GM18867 (cell line): ENCODE data around the gene BMP8B.
"Not testable (repeated sequence)": the region's sequence is repeated elsewhere in the genome, so short reads cannot be mapped to it uniquely, and the experiment has no call there.

Experiments
- ATAC-seq: cut with Tn5 transposase; IDR thresholded peaks from one replicate; pipeline ENCODE4 v1.9.1; 2021; ENCODE audit warnings: mild to moderate bottlenecking, moderate library complexity; ENCODE audit not compliant: unreplicated experiment

BMP8B gene

DNA sequence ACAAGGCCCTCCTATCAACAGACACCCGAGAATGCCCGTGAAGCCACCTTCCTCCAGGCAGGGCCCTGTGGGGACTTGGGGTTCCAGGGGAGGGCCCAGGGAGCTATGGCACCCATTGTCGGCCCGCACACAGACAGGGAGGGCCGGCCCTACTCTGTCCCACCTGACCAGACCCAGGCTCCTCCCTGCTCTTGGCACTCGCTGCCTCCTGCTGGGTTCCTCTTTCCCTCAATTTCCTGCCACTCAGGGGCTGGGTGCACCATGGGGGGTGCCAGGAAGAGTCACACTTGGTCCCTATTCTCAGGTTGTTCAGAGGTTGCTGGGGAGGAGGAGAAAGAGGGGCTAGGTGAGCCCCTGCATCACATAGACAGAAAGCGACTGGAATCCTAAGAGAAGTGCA is 9.5 kb downstream of the BMP8B start:
- ATAC-seq: no peak

DNA sequence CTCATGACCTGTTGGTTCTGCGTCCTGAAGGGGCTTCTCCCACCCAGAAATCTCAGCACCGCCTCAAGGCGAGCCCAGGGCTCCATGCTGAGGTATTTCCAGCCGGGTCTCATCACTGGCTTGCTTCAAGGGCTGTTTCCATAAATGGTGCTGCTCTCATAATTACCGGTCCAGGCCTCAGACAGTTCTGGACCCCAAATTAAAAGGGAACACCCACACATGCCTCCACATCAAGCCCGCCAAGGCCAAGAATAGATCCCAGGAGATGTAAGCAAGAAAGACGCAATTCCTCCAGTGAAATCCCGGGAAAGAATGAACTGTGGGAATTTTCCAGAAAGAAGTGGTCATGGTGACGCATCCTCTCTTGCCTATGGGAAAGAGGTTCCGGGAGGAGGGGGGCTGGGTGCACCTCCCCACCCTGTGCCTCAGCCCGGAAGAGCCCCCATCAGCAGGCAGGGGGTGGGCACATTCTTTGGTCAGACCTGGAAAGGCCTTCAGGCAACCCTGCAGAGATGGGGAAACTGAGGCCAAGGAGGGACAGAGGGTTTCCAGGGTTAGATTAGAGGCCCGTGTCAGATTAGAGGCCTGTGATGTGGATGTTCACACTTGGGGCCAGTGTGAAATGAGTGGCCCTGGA is 10.1 kb downstream of the BMP8B start:
- ATAC-seq: not testable (repeated sequence)

DNA sequence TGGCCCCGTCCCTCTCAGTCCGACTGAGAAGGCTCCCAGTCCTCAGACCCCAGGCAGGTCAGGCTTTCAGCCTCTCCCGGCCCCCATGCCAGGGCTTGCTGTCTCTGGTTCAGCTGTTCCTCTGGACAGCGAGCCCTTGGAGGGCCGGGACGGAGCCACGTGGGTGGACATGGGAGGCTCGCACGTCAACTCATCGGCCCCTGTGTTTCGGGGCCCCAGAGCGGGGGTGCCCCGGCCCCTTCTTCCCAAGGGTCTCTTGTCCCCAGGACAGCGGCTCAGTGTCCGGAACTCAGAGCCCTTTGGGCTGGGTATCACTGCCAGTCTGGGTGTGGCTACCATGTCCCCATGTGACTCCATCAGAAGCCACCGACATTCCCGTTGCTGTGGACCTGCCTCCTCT is 10.8 kb downstream of the BMP8B start:
- not testable (repeated sequence) for ATAC-seq

DNA sequence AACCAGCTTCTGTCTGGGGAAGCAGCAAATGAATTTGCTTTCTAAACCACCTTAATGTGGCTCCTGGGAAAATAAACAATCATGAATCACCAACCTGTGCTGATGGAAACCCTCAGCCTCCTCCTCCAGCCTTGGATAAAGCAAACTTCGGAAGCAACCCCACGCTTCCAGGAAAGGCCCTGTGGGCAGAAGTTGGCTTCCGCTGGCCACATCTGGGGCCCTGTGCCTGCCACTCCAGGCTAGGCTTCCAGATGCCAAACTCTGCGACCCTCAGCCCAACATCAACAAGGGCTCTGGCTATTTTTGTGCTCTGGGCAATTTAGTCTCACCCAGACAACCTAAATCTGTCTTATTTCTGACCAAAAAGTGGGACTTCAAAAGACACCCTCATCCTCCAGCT is 11.4 kb downstream of the BMP8B start:
- no peak for ATAC-seq

DNA sequence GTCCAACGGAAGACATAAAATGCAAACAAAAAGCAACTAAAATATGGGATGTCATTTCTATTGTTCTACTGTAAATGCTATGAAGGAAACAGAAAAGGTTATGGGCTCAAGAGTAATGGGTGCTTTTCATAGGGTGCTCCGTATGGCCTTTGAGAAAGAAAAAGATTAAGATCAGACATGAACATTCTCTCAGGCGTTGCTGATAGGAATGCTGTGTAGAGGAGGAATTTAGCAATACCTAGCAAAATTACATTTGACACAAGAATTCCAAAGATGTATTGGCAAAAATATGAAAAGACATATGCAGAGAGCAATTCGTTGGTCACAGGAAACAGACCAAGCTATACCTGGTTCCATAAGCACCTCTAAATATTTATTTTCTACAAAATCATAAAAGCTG is 11.8 kb downstream of the BMP8B start:
- ATAC-seq: no peak

DNA sequence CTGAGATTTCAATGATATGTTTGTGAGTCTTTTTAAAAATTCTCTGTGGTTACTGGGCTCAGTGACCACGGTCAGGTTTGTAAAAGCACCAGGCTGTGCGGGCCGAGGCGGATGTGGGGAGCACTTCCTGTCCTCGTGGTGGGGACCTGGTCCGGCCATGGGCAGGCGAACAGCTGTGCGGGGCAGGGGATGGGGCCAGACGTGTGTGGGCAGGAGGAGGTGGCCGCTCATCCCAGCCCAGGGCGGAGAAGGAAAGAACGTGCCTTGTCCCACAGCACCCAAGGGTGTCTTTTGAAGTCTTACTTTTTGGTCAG is 12.3 kb downstream of the BMP8B start:
- ATAC-seq: no peak

DNA sequence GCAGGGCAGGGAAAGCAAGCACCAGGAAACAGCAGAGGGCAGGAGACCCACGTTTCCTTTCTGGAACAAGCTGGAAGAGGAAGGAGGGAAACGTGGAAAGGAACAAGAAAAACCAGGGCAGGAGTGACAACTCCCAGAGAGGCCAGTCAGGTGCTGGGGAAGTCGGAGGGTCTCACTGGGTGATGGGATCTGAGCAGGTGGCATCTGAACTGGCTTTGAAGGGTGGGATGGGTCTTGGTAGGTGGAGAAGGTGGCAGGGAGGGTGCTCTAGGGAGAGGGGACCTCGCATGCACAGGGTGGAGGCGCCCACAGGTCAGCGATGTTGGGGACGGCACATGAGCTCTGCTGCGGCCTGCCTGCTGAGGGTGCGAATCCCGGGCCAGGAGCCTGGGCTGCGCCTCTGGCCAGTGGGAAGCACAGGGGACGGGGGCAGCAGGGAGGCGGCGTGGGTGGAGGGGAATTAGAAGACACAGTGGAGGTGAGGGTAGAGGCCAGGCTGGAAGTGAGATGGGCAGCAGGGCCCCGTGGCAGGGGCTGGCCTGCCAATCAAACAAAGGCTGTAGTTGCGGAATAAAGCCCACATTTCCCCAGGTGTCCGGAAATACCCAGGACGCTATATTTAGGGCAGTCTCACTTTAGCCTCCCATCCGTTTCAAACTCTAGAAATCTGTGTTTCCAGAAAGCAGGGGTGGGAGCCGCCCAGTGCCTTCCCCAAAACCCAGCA is 12.8 kb downstream of the BMP8B start:
- not testable (repeated sequence) for ATAC-seq

DNA sequence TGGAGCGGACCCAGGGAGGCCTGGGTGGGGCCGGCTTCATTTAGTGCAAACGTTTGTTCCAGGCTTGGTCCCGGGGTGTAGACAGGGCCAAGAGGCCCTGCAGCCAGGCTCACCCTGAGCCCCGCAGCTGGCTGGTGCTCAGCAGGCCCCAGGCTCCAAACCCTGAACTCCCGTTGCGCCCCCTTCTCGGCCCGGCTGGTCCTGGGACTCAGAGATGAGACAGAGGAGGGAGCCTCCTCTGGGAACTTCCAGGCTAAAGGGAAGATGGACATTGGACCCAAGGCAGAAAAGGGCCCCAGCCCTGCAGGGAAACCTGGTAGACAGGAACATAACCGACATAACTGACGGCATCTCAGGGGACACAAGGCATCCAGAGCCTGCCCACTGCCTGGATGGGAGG is 13.5 kb downstream of the BMP8B start:
- ATAC-seq: not testable (repeated sequence)

DNA sequence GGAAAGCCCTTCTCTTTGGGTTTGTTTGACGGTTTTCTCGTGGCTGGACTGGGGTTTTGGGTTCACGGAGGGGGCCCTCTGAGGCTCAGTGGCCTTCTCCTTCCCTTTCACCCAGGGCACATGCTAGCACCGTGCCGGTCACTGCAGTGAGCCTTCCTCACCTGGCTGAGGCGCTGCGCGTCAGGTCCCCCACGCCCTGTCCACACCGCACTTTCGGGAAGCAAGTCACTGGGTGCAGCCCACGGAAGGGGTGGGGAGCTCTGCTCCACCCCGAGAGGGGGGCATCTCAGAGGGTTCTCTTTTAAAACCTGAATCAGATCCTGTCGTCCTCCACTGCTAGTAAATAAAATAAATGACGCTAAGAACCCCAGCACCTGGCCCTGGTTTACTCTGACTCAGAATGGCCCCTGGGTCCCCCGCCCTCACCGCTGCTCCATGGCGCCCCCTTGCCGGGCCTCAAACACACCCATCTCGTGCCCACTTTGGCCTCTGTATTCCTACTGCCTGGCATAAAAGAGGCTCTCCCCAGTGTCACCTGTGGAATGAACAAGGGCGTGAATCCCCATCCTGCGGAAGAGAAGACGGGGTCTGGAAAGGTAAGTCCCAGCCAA is 15.2 kb downstream of the BMP8B start:
- not testable (repeated sequence) for ATAC-seq

DNA sequence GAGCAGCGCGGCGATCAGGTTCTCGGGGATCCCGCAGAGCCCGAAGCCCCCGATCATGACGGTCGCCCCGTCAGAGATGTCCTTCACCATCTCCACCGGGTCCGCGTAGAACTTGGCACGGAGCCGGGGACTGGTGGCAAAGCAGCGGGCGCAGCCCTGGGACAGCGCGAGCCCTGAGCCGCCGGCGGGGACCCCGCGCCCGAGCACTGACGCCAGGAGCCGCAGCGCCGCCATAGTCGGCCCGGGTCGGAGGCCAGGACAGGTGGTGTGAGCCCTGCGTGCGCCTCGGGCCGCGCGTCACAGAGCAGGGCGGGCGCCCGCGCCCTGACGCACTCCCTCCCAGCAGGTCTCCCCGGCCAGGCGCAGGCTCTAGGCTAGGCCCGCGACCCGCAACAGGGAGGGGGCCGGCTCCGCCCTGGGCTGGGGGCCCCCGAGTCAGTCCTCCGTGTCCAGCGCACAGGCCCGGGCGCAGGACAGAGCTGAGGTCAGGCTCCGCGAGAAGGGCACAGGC is 17.6 kb downstream of the BMP8B start, which contains the start of gene OXCT2:
Gene OXCT2, minus strand, starts transcription at position 327 of the 511 bp plus-strand sequence. Its CDS starts 93 bp downstream, at position 234.
- ATAC-seq: not testable (repeated sequence)

DNA sequence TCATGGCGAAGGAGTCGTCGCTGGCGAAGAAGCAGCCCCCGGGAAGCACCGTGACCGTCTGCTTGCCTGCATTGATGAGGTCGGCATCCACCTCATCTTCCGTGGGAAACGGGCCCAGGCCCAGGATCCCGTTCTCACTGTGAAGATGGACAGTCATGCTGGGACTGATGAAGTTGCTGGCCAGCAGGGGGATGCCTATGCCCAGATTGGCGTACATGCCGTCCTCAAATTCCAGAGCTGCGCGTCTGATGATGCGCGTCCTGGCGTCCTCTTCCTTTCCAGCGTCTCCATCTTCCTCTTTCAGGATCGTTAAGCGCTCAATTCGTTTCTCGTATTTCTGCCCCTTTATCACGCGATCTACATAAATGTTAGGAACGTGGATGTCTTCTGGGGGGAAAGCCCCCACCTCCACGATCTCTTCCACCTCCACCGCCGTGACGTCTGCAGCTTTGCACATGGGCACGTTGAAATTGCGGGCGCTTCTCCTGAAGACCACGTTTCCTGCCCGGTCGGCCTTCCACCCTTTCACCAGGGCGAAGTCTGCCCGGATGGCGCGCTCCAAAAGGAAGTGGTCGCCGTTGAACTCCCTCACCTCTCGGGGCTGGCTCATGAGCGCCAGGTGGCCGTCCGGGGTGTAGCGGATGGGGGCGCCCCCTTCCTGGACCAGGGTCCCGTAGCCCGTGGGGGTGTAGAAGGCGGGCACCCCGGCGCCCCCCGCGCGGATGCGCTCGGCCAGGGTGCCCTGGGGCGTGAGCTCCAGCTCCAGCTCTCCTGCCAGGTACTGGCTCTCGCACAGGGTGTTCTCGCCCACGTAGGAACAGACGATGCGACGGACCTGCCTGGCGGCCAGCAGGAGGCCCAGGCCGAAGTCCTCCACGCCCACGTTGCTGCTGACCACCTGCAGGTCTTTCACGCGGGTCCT is 18.3 kb downstream of the BMP8B start:
- ATAC-seq: not testable (repeated sequence)

DNA sequence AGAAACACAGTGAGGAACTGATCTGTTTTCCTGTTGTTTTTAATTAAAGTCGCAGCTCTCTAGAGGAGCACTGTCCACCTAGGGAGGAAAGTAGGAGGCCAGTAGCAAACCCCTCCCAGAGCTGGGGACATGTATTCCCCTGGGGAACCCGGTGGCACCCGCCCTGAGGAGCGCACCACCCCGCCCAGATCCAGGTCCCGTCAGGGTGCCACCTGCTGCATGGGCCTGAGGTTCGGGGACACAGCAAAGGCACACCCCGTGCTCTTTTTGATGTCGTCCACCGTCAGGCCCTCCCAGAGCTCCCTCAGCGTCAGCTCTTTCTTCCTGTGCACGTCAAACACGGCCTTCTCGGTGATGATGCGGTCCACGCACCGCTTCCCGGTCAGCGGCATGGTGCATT is 19.2 kb downstream of the BMP8B start:
- ATAC-seq: not testable (repeated sequence)

DNA sequence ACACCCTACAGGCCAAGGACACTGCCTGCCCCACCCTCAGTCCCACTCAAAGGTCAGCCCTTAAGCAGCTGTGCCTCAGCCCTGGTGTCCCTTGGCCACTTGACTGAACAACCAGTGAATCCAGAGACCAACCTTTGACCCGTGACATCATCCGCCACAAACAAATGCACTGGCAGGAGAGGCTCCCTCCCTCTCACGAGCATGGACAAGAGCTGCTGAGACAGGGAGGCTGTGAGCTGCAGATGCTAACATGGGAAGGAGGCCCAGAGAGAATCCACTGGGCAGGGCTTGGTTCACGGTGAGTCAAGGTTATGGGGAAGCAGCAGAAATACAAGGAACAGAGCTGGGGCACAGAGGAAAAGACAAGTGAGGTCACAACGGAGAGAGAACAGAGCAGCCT is 22.2 kb downstream of the BMP8B start:
- not testable (repeated sequence) for ATAC-seq

DNA sequence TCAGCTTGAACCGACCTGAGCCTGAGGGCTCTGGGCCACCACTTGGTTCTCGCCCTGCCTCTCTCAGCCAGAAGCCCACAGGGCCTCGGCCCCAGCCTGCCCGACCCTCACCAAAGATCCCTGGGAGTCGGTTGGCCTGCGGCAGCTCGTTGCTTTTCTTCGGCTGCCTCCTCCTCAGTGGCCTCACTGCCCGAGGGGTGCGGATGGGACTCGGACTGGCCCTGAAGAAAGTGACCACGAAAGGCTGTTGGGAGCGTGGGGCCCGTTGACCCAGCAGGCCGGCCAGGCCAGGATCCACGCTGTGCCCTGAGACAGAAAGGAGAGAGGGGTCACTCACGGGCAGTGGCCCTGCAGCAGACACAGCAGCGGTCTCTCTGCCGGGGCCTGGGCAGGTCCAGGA is 24.2 kb downstream of the BMP8B start:
- ATAC-seq: not testable (repeated sequence)

DNA sequence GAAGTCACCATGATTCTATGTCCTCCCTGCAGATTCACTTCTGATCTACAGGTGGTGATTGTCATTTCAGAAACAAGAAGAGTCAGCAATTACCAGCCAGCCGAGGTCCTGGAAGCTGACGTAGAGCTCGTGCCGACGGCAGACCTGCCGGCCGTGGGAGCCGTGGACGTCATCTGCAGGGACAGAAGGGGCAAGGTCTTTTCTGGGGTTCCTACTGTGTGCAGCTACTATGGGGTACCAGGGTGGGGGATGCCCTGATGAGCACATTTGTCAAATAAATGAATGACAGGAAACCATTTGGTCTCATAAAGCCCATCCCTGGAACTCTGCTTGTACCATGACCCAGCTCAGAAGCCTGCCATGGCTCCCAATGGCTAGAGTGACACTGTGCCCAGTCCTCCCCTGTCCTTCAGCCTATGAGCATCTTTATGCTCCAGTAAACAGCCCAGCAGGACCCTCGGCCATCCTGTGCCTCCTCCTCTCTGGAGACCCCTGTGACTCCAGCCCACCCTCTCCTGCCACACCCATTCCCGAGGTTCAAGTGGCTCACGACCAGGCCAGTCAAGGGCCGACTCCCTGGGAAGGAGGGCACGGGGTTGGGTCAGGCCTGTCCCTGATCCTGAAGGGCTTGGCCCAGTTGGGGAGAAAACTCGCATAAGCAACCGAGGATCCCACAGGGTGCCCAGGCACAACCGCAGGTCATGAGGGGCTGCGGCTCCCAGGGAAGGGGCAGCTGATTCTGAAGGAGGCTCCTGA is 24.9 kb downstream of the BMP8B start:
- ATAC-seq: not testable (repeated sequence)

DNA sequence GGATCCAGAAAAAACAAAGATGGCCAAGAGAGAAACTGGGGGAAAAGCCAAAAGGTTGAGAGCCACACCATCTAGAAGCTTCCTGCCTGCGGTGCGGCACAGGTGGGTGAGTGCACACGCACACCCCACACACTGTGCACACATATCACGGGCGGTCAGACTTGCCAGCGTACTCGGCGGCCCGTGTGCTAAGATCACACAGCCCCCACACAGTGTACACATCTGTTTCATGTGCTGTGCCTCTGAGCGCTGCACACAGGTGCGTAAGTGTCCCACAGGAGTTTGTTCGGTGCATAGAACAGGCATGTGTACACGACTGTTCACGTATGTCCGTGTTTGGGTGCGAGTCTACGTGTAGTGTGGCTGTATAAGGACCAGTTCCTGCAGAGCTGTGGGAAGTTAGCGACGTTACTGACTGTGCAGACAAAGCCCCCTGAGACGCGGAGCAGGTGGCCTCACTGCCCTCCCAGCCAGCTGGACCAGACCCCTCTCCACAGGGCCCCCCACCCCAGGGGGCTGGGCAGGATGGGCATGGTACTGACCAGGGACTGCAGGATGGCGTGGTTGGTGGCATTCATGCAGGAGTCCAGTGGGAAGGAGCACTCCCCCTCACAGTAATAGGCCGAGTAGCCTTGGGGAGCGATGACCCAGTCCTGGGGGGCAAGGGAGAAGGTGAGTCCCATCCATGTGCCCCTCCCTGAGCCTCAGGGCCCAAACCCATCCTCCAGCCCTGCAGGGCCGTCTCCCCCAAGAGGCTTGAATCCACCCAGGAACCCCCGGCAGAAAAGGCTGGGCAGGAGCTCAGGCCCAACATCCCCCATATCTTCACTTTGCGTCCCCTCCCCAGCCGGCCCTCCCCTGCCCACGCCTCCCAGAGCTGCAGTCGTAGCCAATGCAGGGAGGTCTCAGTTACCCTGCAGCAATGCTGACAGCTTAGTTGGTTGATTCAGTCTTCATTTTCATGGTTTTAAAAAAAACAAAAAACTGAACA is 25.8 kb downstream of the BMP8B start:
- no peak for ATAC-seq

DNA sequence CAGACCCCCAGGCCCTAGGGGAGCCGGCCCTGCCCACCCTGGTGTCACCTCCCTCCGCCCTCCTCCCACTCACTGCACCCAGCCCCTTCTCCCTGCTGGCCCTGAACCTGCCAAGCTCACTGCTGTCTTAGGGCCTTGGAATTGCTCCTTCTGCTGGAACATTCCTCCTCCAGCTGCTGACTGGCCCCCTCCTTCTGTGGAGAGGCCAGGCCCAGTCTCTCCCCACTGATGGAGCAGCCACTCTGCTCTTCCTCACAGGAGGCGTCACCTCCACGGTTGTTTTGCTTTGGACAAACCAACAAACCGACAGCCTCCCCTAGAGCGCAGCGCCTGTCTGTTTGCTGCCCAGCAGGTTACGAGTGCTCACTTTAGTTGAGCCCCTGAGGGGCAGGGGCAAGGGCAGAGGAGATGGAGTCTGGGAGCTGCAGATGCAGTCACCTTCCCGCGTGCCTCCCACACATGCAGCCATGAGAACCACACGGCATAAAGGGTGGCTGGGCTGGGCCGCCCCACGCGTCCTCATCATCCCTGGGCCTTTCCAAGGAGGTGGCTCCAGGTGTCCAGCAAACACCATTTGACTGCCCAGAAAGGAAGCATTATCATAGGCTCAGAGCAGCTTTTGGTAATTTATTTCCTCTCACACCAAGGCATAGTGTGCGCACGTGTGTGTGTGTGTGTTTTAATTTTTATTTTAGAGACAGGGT is 27.0 kb downstream of the BMP8B start:
- no peak for ATAC-seq

DNA sequence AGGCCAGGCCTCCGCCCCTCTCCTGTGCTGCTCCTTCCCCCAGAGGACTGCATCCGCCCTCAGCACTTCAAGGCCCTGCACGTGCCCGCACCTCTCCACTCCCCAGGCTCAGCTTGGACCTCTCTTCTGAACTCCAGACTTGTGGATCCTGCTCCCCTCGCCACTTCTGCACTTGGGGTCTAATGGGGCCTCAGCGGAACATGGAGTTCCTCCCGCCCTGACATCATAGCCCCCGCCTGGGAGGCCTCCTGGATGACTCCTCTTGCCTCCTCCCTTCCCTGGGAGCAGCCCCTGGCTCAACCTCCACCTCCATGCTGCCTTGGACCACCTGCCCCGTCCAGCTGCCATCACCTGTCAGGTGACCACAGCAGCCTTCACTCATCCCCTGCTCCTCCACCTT is 27.6 kb downstream of the BMP8B start:
- ATAC-seq: no peak
